Stimulated activated naive CD8-positive, alpha-beta T cell treated with anti-CD3 and anti-CD28 coated beads, Interleukin-15, Interleukin-2, amounts not matched to agents 100 ng/mL and 50 ng/mL, for 24 hours (primary cell): Measurements from ENCODE around the gene NR5A1.

ENCODE experiments used
- H3K27ac Mint-ChIP-seq: one replicate; pipeline ENCODE4 v1.8.0; 2021; ENCODE audit warnings: mild to moderate bottlenecking, mixed read lengths
- H3K27me3 Mint-ChIP-seq: one replicate; pipeline ENCODE4 v1.8.0; 2021; ENCODE audit warnings: mixed read lengths
- H3K36me3 Mint-ChIP-seq: one replicate; pipeline ENCODE4 v1.8.0; 2021; ENCODE audit warnings: low read depth, mixed read lengths
- H3K4me1 Mint-ChIP-seq: one replicate; pipeline ENCODE4 v1.8.0; 2021; ENCODE audit warnings: low read depth, mixed read lengths
- H3K4me3 Mint-ChIP-seq: one replicate; pipeline ENCODE4 v1.8.0; 2021; ENCODE audit warnings: mild to moderate bottlenecking, mixed read lengths
- H3K9me3 Mint-ChIP-seq: one replicate; pipeline ENCODE4 v1.8.0; 2021; ENCODE audit warnings: mixed read lengths

NR5A1 gene

GRCh38 chr9:124442379-124442778 lies 64.8 kb downstream of the NR5A1 start:
- Mint-ChIP-seq H3K27me3 (peaks cover 31% of the 10 kb centered on the region), H3K36me3 (no peaks in the 10 kb centered on the region), H3K4me1 (no peaks in the 10 kb centered on the region), H3K4me3 (no peak overlapping the region), H3K9me3 (no peaks in the 10 kb centered on the region), H3K27ac (no peak overlapping the region)

GRCh38 chr9:124441291-124441690 lies 65.9 kb downstream of the NR5A1 start:
- H3K4me3 Mint-ChIP-seq = no peak overlapping the region
- H3K4me1 Mint-ChIP-seq = no peaks in the 10 kb centered on the region
- peaks cover 31% of the 10 kb centered on the region for H3K27me3 Mint-ChIP-seq
- no peaks in the 10 kb centered on the region for H3K36me3 Mint-ChIP-seq
- no peak overlapping the region for H3K27ac Mint-ChIP-seq
- H3K9me3 Mint-ChIP-seq = no peaks in the 10 kb centered on the region

DNA sequence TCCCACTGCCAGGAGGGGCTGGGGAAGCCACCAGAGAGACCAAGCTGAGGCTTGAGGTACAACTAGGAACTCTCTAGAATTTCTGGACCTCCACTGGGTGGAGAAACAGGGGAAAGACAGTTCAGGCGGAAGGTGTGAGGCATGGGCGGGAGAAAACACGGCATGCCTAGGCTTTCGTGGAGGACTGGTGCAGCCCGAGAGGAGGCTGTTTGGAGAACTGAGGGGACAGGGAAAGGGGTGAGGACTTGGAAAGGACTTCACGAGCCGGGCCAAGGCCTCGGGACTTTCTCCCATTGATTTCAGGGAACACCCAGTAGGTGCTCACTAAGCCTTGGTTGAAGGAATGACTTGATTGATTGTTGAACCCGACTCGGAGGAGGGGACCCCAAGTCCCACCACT lies 66.4 kb downstream of the NR5A1 start:
- H3K4me1 Mint-ChIP-seq = no peaks in the 10 kb centered on the region
- no peak overlapping the region for H3K27ac Mint-ChIP-seq
- H3K36me3 Mint-ChIP-seq = no peaks in the 10 kb centered on the region
- peaks cover 31% of the 10 kb centered on the region for H3K27me3 Mint-ChIP-seq
- H3K4me3 Mint-ChIP-seq = no peak overlapping the region
- H3K9me3 Mint-ChIP-seq = no peaks in the 10 kb centered on the region

DNA sequence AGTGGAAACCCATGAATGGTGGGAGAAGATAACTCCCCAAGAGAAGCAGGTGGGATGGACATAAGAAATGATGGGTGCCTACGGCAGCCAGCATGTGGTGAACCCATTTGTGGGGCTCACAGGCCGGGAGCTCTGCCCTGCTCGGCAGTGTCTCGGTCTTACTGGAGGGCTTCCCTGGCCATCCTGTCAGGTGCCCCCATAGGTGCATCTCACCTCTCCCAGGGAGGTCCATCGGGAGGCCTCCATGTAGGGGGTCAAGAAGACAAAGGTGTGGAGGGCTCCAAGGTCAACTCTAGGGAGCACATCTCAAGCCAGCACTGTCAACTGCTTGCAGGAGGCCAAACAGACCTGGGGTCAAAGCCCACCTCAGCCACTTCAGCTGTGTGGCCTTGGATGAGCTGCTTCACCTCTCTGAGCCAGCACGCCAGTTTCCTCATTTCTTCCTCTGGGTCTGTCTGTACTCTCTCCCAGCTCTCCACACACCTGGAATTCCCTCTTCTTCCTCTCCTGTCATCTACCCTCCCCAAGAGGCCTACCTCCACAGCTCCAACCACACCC lies 67.4 kb downstream of the NR5A1 start:
- Mint-ChIP-seq H3K36me3 (no peaks in the 10 kb centered on the region), H3K4me3 (no peak overlapping the region), H3K27ac (no peak overlapping the region), H3K27me3 (peaks cover 27% of the 10 kb centered on the region), H3K4me1 (no peaks in the 10 kb centered on the region), H3K9me3 (no peaks in the 10 kb centered on the region)

- Mint-ChIP-seq H3K27me3 (peaks cover 26% of the 10 kb centered on the region), H3K4me1 (no peaks in the 10 kb centered on the region), H3K36me3 (no peaks in the 10 kb centered on the region), H3K9me3 (no peaks in the 10 kb centered on the region), H3K4me3 (no peak overlapping the region), H3K27ac (no peak overlapping the region)
These were observed 68.1 kb downstream of the NR5A1 start for GRCh38 chr9:124439086-124439485.

DNA sequence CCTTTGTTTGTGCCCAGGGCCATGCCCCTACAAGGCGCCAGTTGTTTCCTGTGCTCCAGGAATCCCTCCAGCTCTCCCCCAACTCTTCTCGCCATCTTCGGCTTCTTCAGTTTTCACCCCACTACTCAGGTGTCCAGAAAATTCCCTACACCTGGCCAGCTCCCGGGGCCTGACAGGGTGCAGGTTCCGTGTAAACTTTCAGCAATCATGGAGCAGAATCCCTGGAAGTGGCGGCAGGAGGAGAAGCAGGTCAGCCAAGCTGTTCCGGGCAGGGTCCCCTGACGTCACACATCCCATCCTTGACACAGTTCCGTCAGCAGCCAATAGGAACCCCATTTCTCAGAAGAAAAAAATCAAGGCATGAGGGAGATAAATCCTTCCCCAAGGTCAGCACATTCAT lies 69.1 kb downstream of the NR5A1 start:
- no peak overlapping the region for H3K27ac Mint-ChIP-seq
- H3K4me3 Mint-ChIP-seq = no peak overlapping the region
- no peaks in the 10 kb centered on the region for H3K9me3 Mint-ChIP-seq
- H3K4me1 Mint-ChIP-seq = no peaks in the 10 kb centered on the region
- H3K36me3 Mint-ChIP-seq = no peaks in the 10 kb centered on the region
- H3K27me3 Mint-ChIP-seq = peaks cover 21% of the 10 kb centered on the region

DNA sequence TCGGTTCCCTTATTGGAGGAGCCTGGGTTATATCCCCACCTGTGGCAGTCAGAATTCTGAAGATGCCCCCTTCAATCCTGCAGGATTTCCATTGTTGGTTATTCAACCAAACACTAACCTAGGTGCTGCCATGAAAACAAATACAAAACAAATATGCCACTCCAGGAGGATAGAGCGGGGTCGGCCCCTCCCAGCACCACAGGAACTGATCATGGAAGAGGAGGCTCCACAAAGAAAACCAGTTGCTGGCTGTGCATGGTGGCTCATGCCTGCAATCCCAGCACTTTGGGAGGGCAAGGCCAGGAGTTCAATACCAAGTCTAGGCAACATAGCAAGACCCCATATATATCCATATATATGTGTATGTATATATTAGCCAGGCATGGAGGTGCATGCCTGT lies 70.1 kb downstream of the NR5A1 start:
- Mint-ChIP-seq H3K27ac (no peak overlapping the region), H3K4me3 (no peak overlapping the region), H3K36me3 (no peaks in the 10 kb centered on the region), H3K4me1 (no peaks in the 10 kb centered on the region), H3K27me3 (peaks cover 26% of the 10 kb centered on the region), H3K9me3 (no peaks in the 10 kb centered on the region)

DNA sequence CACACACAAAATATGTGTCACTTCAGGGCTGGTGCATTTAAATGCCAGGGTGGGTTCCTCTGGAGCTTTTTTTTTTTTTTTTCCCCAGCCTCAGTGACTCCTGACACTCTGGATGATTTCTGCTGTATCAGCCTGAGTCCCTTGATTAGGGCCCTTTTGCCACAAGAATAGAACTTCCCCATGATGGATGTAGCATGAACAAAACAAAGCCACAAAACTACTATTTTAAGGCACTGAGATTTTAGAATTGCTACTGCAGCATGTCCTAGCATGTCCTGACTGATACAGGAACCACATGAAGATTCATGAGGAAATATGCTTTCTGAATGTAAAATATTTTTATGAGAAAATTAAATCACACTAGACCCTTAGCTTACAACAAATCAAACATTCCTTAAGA lies 70.9 kb downstream of the NR5A1 start:
- Mint-ChIP-seq H3K4me1 (no peaks in the 10 kb centered on the region), H3K27me3 (peaks cover 20% of the 10 kb centered on the region), H3K36me3 (no peaks in the 10 kb centered on the region), H3K27ac (no peak overlapping the region), H3K9me3 (no peaks in the 10 kb centered on the region), H3K4me3 (no peak overlapping the region)
